ENCODE measurements around the gene LRP5.
"Not testable (repeated sequence)": the region's sequence is repeated elsewhere in the genome, so short reads cannot be mapped to it uniquely, and the experiment has no call there.

The LRP5 gene

GRCh38 chr11:68471360-68472340 is 159.3 kb downstream of the LRP5 start:
- peak overlapping the region; percentile 47 for H3K4me3 ChIP-seq
- peak overlapping the region; percentile 89 for H3K4me2 ChIP-seq
- peaks cover 66% of the 10 kb centered on the region for H3K36me3 ChIP-seq
- peak overlapping the region; percentile 53; the same call in 1 of the 2 replicates for H3K9ac ChIP-seq
- H3K27ac ChIP-seq: 0 out of 2 replicates have a peak overlapping the region, but pooled peaks have one; percentile 30
- no peaks in the 10 kb centered on the region for H3K27me3 ChIP-seq
- peaks cover 85% of the 10 kb centered on the region for H4K20me1 ChIP-seq
- TF ChIP-seq Cebpa-rat (IDR thresholded peaks at IDR 0.05): peak; percentile 80
- H3K9me3 ChIP-seq: peaks cover 38% of the 10 kb centered on the region
- peaks cover 68% of the 10 kb centered on the region for H3K4me1 ChIP-seq

GRCh38 chr11:68472778-68473177 is 160.4 kb downstream of the LRP5 start:
- peaks cover 85% of the 10 kb centered on the region for H4K20me1 ChIP-seq

GRCh38 chr11:68473693-68474092 is 161.3 kb downstream of the LRP5 start:
- Histone ChIP-seq H4K20me1 (peaks cover 85% of the 10 kb centered on the region), H3K27ac (no peak overlapping the region), H3K4me1 (peaks cover 47% of the 10 kb centered on the region), H3K4me2 (no peak overlapping the region), H3K27me3 (no peaks in the 10 kb centered on the region), H3K36me3 (peaks cover 68% of the 10 kb centered on the region), H3K4me3 (no peak overlapping the region), H3K9ac (no peak overlapping the region), H3K9me3 (peaks cover 57% of the 10 kb centered on the region)
- no peak for TF ChIP-seq Cebpa-rat (IDR thresholded peaks at IDR 0.05)

More at GRCh38 chr11:68472778-68473177, 160.4 kb downstream of the LRP5 start:
- peaks cover 56% of the 10 kb centered on the region for H3K4me1 ChIP-seq
- no peak overlapping the region for H3K4me3 ChIP-seq
- no peaks in the 10 kb centered on the region for H3K27me3 ChIP-seq
- peak overlapping the region; percentile 89 for H3K4me2 ChIP-seq
- H3K27ac ChIP-seq: no peak overlapping the region
- peaks cover 67% of the 10 kb centered on the region for H3K36me3 ChIP-seq
- TF ChIP-seq Cebpa-rat (IDR thresholded peaks at IDR 0.05): no peak
- H3K9me3 ChIP-seq: peaks cover 47% of the 10 kb centered on the region
- H3K9ac ChIP-seq: no peak overlapping the region

- not testable (repeated sequence) for H3K27me3 ChIP-seq, H3K27ac ChIP-seq, H3K9ac ChIP-seq, H3K4me2 ChIP-seq, H3K4me3 ChIP-seq
- peaks cover 85% of the 10 kb centered on the region for H3K36me3 ChIP-seq
- H4K20me1 ChIP-seq: peaks cover 85% of the 10 kb centered on the region
- H3K4me1 ChIP-seq: peaks cover 28% of the 10 kb centered on the region
- peaks cover 74% of the 10 kb centered on the region for H3K9me3 ChIP-seq
These were observed 163.2 kb downstream of the LRP5 start for GRCh38 chr11:68475626-68476025.

GRCh38 chr11:68479390-68479789 is 167.0 kb downstream of the LRP5 start:
- Histone ChIP-seq H3K4me3 (no peak overlapping the region), H3K9me3 (peaks cover 79% of the 10 kb centered on the region), H3K4me1 (no peaks in the 10 kb centered on the region), H3K27ac (no peak overlapping the region), H4K20me1 (peaks cover 85% of the 10 kb centered on the region), H3K9ac (no peak overlapping the region), H3K36me3 (peaks cover 74% of the 10 kb centered on the region), H3K4me2 (no peak overlapping the region), H3K27me3 (no peaks in the 10 kb centered on the region)
- TF ChIP-seq Cebpa-rat (IDR thresholded peaks at IDR 0.05): no peak

GRCh38 chr11:68480193-68480592 is 167.8 kb downstream of the LRP5 start:
- TF ChIP-seq Cebpa-rat (IDR thresholded peaks at IDR 0.05): no peak
- Histone ChIP-seq H4K20me1 (peaks cover 88% of the 10 kb centered on the region), H3K36me3 (peaks cover 72% of the 10 kb centered on the region), H3K9me3 (peaks cover 78% of the 10 kb centered on the region), H3K9ac (no peak overlapping the region), H3K27me3 (no peaks in the 10 kb centered on the region), H3K4me1 (no peaks in the 10 kb centered on the region), H3K4me3 (no peak overlapping the region), H3K27ac (no peak overlapping the region), H3K4me2 (no peak overlapping the region)

GRCh38 chr11:68480852-68481510 is 168.6 kb downstream of the LRP5 start:
- Histone ChIP-seq H3K4me3 (no peak overlapping the region), H3K9ac (no peak overlapping the region), H3K27ac (no peak overlapping the region), H3K4me2 (no peak overlapping the region), H3K4me1 (no peaks in the 10 kb centered on the region), H3K36me3 (peaks cover 73% of the 10 kb centered on the region), H3K9me3 (peaks cover 76% of the 10 kb centered on the region), H4K20me1 (peaks cover 96% of the 10 kb centered on the region), H3K27me3 (no peaks in the 10 kb centered on the region)
- no peak for TF ChIP-seq Cebpa-rat (IDR thresholded peaks at IDR 0.05)

GRCh38 chr11:68481579-68482240 is 169.3 kb downstream of the LRP5 start:
- no peak for TF ChIP-seq Cebpa-rat (IDR thresholded peaks at IDR 0.05)
- Histone ChIP-seq H3K36me3 (peaks cover 68% of the 10 kb centered on the region), H3K27ac (no peak overlapping the region), H3K4me2 (no peak overlapping the region), H4K20me1 (peaks cover 100% of the 10 kb centered on the region), H3K4me1 (no peaks in the 10 kb centered on the region), H3K27me3 (no peaks in the 10 kb centered on the region), H3K9me3 (peaks cover 72% of the 10 kb centered on the region), H3K9ac (no peak overlapping the region), H3K4me3 (no peak overlapping the region)

GRCh38 chr11:68488623-68489022 is 176.2 kb downstream of the LRP5 start:
- no peak for TF ChIP-seq Cebpa-rat (IDR thresholded peaks at IDR 0.05)
- Histone ChIP-seq H3K4me2 (no peak overlapping the region), H3K9ac (no peak overlapping the region), H3K4me1 (no peaks in the 10 kb centered on the region; the same call in 1 of the 2 replicates), H3K27me3 (no peaks in the 10 kb centered on the region), H3K36me3 (peaks cover 52% of the 10 kb centered on the region), H3K4me3 (no peak overlapping the region), H3K27ac (no peak overlapping the region), H4K20me1 (peaks cover 100% of the 10 kb centered on the region), H3K9me3 (peaks cover 36% of the 10 kb centered on the region)
